Measurements from ENCODE around the gene UGT8.
A peak's percentile ranks its signal among the peaks of the same experiment; 100 is the strongest.
"Not testable (repeated sequence)": the region's sequence is repeated elsewhere in the genome, so short reads cannot be mapped to it uniquely, and the experiment has no call there.

Gene UGT8

GRCh38 chr4:114598191-114599121, at the start of gene UGT8:
Gene UGT8 (plus strand): TSS chr4:114598807. CDS start chr4:114622881, 24,074 bp downstream.
- peak; percentile 48 for DNase-seq (ENCODE audit: low spot score)

- DNase-seq (ENCODE audit: low spot score), result no peak
These were observed 49.0 kb upstream of the UGT8 start for GRCh38 chr4:114549638-114550037.

- DNase-seq (ENCODE audit: low spot score), result no peak
These were observed 40.1 kb upstream of the UGT8 start for GRCh38 chr4:114558446-114559020.

- DNase-seq (ENCODE audit: low spot score), result no peak
These were observed 37.0 kb upstream of the UGT8 start for GRCh38 chr4:114561590-114561989.

GRCh38 chr4:114562176-114562904, 36.3 kb upstream of the UGT8 start:
- no peak for DNase-seq (ENCODE audit: low spot score)

- DNase-seq (ENCODE audit: low spot score), result peak; percentile 29
These were observed 34.9 kb upstream of the UGT8 start for GRCh38 chr4:114563536-114564315.

GRCh38 chr4:114577386-114577785, 21.2 kb upstream of the UGT8 start:
- DNase-seq (ENCODE audit: low spot score), result no peak

GRCh38 chr4:114582621-114583020, 16.0 kb upstream of the UGT8 start:
- peak; percentile 10 for DNase-seq (ENCODE audit: low spot score)

- no peak for DNase-seq (ENCODE audit: low spot score)
These were observed 10.3 kb upstream of the UGT8 start for GRCh38 chr4:114588305-114588704.

- not testable (repeated sequence) for DNase-seq (ENCODE audit: low spot score)
These were observed 8.2 kb upstream of the UGT8 start for GRCh38 chr4:114590360-114590759.

GRCh38 chr4:114593526-114593925, 5.1 kb upstream of the UGT8 start:
- DNase-seq (ENCODE audit: low spot score), result no peak

GRCh38 chr4:114595207-114595606, 3.4 kb upstream of the UGT8 start:
- DNase-seq (ENCODE audit: low spot score), result no peak

- DNase-seq (ENCODE audit: low spot score), result no peak
These were observed 2.7 kb upstream of the UGT8 start for GRCh38 chr4:114595921-114596320.

- DNase-seq (ENCODE audit: low spot score), result no peak
These were observed 1.0 kb upstream of the UGT8 start for GRCh38 chr4:114597410-114598115.

GRCh38 chr4:114599231-114599902, 760 bp downstream of the UGT8 start:
- peak; percentile 10 for DNase-seq (ENCODE audit: low spot score)

- no peak for DNase-seq (ENCODE audit: low spot score)
These were observed 1.4 kb downstream of the UGT8 start for GRCh38 chr4:114599903-114600552.

- DNase-seq (ENCODE audit: low spot score), result no peak
These were observed 2.1 kb downstream of the UGT8 start for GRCh38 chr4:114600672-114601071.

- no peak for DNase-seq (ENCODE audit: low spot score)
These were observed 2.9 kb downstream of the UGT8 start for GRCh38 chr4:114601304-114602052.

- DNase-seq (ENCODE audit: low spot score), result no peak
These were observed 4.9 kb downstream of the UGT8 start for GRCh38 chr4:114603497-114603896.
